ENCODE results near the gene ASTN2. TPM values are rescaled to one million over a fixed set of nuclear protein-coding genes. Genes with fewer than 3 reads are reported as not detected.

ASTN2 gene
- polyA plus RNA-seq, 1 donor: 4.2 TPM

GRCh38 chr9:116395699-116396037 lies 1019.2 kb downstream of the ASTN2 start:
- no peak for DNase-seq

GRCh38 chr9:116394894-116395698 lies 1019.8 kb downstream of the ASTN2 start:
- no peak for DNase-seq

- no peak for DNase-seq
Measured at GRCh38 chr9:116394070-116394469, 1020.8 kb downstream of the ASTN2 start.

GRCh38 chr9:116393198-116393597 lies 1021.7 kb downstream of the ASTN2 start:
- no peak for DNase-seq

- no peak for DNase-seq
Measured at GRCh38 chr9:116391306-116391900, 1023.5 kb downstream of the ASTN2 start.

- DNase-seq: no peak
Measured at GRCh38 chr9:116390303-116391228, 1024.3 kb downstream of the ASTN2 start.

GRCh38 chr9:116389541-116390302 lies 1025.1 kb downstream of the ASTN2 start:
- no peak for DNase-seq

GRCh38 chr9:116387934-116388698 lies 1026.7 kb downstream of the ASTN2 start:
- DNase-seq: no peak

- no peak for DNase-seq
Measured at GRCh38 chr9:116383936-116384335, 1030.9 kb downstream of the ASTN2 start.

GRCh38 chr9:116383133-116383532 lies 1031.7 kb downstream of the ASTN2 start:
- no peak for DNase-seq

- no peak for DNase-seq
Measured at GRCh38 chr9:116382053-116382452, 1032.8 kb downstream of the ASTN2 start.

GRCh38 chr9:116381350-116381749 lies 1033.5 kb downstream of the ASTN2 start:
- DNase-seq: no peak

GRCh38 chr9:116380496-116380995 lies 1034.3 kb downstream of the ASTN2 start:
- DNase-seq: no peak

- DNase-seq: no peak
Measured at GRCh38 chr9:116379821-116380220, 1035.0 kb downstream of the ASTN2 start.

- DNase-seq: no peak
Measured at GRCh38 chr9:116378873-116379272, 1036.0 kb downstream of the ASTN2 start.

GRCh38 chr9:116377179-116377798 lies 1037.6 kb downstream of the ASTN2 start:
- no peak for DNase-seq
